IPS-18c (cell line): Measurements from ENCODE around the gene SPTBN1.
"Not testable (repeated sequence)": the region's sequence is repeated elsewhere in the genome, so short reads cannot be mapped to it uniquely, and the experiment has no call there.

Experiments used
- H3K4me3 ChIP-seq: 2 replicates; pipeline ENCODE4 v1.7.0; 2013; ENCODE audit warnings: low read depth, mild to moderate bottlenecking, low read length, moderate library complexity; ENCODE audit not compliant: insufficient read depth
- H3K9me3 ChIP-seq: one replicate; pipeline ENCODE4 v1.6.1; 2013; ENCODE audit warnings: mild to moderate bottlenecking, low read length, moderate library complexity; ENCODE audit not compliant: control insufficient read depth, insufficient read depth

The SPTBN1 gene

DNA sequence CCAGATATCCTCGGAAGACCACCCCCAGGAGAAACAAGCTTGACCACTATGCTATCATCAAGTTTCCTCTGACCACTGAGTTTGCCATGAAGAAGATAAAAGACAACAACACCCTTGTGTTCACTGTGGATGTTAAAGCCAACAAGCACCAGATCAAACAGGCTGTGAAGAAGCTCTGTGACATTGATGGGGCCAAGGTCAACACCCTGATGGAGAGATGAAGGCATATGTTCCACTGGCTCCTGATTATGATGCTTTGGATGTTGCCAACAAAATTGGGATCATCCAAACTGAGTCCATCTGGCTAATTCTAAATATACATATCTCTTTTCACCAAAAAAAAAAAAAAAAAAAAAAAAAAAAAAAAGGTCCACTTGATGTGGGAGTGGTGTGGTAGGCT lies 73.4 kb downstream of the SPTBN1 start:
- H3K9me3 ChIP-seq, H3K4me3 ChIP-seq: not testable (repeated sequence)

DNA sequence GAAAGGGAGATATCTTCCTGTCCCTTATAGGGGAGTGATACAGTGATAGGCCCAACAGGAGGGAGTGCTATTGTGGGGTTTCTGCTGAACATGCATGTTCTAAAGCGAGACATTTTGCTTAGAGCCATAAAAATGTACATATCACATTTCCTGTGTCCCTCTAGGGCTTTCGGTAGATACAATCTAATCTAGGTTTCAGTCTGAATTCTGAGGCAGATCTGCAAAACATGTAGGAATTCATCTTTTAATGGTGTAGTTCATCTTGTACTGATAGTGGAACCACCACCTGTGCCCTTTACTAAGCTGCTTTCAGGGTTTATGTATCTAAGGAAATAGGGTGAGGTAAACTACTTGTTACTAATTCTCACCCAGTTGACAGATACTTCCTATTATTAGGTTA lies 73.8 kb downstream of the SPTBN1 start:
- Histone ChIP-seq H3K4me3 (no peak overlapping the region), H3K9me3 (peaks cover 2% of the 10 kb centered on the region)

DNA sequence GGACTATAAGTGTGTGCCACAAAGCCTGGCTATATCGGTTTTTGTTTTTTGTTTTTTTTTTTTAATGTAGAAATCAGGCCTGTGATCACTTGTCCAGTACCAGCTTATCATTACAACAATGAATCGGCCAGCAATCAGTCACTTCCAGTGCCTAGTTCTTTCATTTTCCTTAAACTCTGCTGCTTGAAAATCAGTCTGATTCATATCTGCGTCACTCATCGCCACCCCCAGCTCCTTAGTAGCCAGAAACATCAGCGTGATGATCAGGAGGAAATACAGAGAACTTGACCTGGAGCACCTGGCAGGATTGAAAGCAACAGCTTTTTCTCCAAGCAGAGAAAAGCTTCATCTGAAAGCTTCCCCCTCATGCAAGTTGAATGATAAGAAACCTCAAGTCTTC lies 75.4 kb downstream of the SPTBN1 start:
- Histone ChIP-seq H3K9me3 (peaks cover 4% of the 10 kb centered on the region), H3K4me3 (no peak overlapping the region)

DNA sequence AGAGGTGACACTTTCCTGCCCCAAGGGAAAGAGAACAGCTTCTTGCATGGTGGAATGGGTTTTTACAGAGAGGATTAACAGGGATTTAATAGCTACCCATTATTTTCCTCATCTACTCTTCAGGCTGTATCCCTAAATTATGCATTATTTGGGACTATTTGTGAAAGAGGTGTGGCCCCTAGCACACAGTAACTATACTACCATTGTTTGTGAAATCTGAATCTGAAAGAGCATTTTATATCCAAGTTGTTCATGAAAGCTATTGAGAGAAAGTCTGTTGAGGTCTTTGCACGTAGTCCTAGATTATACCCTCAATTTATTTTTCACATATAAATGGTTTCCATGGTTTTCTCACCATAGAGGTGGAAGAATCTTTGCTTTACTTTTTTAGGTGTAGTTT lies 78.1 kb downstream of the SPTBN1 start:
- H3K4me3 ChIP-seq: no peak overlapping the region
- H3K9me3 ChIP-seq: peaks cover 4% of the 10 kb centered on the region

GRCh38 chr2:54534625-54535024 lies 78.5 kb downstream of the SPTBN1 start:
- peaks cover 2% of the 10 kb centered on the region for H3K9me3 ChIP-seq
- no peak overlapping the region for H3K4me3 ChIP-seq

GRCh38 chr2:54535599-54536195 lies 79.6 kb downstream of the SPTBN1 start:
- Histone ChIP-seq H3K9me3 (peaks cover 2% of the 10 kb centered on the region), H3K4me3 (no peak overlapping the region)

GRCh38 chr2:54536720-54537119 lies 80.6 kb downstream of the SPTBN1 start:
- Histone ChIP-seq H3K4me3 (no peak overlapping the region), H3K9me3 (peaks cover 2% of the 10 kb centered on the region)

GRCh38 chr2:54538537-54538936 lies 82.4 kb downstream of the SPTBN1 start:
- Histone ChIP-seq H3K9me3 (peaks cover 2% of the 10 kb centered on the region), H3K4me3 (no peak overlapping the region)

GRCh38 chr2:54539683-54540082 lies 83.6 kb downstream of the SPTBN1 start:
- H3K9me3 ChIP-seq: peaks cover 2% of the 10 kb centered on the region
- H3K4me3 ChIP-seq: no peak overlapping the region

- Histone ChIP-seq H3K9me3 (peaks cover 2% of the 10 kb centered on the region), H3K4me3 (no peak overlapping the region)
These were observed 84.1 kb downstream of the SPTBN1 start for GRCh38 chr2:54540194-54540593.

DNA sequence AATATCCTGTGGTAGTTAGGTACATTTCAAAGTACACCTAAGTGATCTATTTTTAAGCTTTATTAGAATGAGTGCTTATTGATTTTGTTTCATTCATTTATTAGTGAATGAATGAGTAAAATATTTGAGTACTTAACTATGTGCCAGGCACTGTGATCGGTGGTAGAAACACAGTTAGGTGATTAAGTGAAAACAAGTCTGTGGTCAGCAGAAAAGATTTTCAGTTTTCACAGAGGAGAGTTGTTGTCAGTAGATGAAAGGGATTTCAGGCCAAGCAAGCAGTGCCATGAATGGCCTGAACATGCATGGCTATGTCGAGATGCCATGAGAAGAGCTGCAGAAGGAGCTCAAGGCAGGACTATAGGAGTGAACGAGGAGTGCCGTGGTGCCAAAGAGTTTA lies 85.9 kb downstream of the SPTBN1 start:
- Histone ChIP-seq H3K9me3 (no peaks in the 10 kb centered on the region), H3K4me3 (no peak overlapping the region)

DNA sequence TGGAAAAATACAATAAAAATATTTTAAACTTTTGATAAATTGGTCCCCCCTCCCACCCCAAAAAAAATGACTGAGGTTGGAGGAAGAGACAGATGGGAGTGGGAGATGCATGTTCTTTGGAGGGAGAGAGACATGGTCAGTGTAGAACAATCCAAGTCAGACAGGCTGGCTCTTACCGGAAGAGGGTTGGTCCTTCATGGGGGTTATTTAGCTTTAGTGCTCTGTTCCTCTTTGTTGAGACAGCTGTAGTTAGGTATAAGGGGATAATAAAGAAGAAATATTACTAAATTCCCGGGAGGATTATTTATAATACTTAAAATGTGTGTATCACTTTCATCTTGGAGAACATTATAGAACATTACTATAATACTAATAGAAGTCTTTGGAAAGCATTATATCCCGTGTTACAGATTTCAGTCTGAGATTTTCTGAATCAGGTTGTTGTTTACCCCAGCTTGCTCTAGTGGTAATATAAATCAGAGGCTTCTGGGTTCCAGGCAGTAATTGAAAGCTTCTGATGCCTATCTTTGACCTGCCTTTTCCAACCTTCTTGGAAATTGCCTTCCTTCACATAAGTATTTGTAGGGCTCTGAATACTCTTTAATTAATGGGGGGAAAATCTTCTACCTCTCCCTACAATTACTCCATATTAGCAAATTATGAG lies 87.7 kb downstream of the SPTBN1 start:
- H3K9me3 ChIP-seq: no peaks in the 10 kb centered on the region
- no peak overlapping the region for H3K4me3 ChIP-seq

DNA sequence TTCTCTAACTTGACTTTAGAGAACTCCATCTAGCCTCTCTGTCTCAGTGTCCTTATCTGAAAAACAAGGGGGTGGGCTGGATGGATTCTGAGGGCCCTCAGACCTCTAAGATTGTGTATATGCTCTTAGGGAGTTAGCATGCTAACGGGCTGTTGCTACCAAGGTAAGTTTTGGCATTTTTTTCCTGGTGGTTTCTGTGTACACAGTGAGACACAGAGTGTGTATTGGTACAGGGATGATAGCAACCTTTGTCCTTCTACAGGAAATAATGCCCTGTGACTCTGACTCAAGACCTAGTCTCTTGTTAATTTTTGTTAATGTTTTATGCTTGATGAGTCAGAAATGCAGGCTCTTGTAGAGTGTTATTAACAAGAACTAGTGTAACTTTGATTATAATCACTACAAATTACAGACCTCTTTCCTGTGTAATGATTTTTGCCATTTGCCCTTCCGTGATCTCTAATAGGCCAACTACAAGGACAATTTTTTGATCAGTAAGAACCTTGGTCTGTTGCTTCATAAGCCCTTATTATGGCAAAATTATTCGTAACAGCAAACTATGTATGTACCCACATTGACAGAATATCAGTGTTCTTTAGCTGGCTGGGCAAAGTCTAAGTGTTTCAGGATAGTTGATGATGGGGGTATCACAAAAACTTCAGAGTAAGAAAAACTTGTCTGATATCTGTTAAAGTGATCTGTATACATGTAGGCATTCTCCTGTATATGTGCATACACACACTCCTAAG lies 89.7 kb downstream of the SPTBN1 start:
- Histone ChIP-seq H3K9me3 (no peaks in the 10 kb centered on the region), H3K4me3 (no peak overlapping the region)

DNA sequence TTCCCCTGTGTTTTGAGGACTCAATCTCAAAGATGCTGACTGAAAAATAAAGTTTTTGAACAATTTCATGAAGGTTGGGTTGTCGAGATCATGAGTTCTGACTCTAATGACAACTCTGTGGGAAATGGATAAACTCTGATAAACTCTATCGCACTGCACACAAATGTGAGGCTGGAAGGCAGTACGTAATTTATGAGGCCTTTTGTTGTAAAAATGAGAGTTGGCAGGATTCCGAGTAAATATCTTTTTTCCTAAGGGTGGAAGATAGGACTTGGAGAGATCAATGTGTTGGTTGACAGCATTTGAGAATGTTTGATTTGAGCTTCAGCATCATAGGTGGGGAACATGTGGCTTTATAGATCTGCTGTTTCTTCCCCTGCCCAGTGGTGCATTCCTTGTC lies 90.4 kb downstream of the SPTBN1 start:
- Histone ChIP-seq H3K9me3 (no peaks in the 10 kb centered on the region), H3K4me3 (no peak overlapping the region)

GRCh38 chr2:54546923-54547720 lies 91.0 kb downstream of the SPTBN1 start:
- Histone ChIP-seq H3K4me3 (no peak overlapping the region), H3K9me3 (no peaks in the 10 kb centered on the region)

DNA sequence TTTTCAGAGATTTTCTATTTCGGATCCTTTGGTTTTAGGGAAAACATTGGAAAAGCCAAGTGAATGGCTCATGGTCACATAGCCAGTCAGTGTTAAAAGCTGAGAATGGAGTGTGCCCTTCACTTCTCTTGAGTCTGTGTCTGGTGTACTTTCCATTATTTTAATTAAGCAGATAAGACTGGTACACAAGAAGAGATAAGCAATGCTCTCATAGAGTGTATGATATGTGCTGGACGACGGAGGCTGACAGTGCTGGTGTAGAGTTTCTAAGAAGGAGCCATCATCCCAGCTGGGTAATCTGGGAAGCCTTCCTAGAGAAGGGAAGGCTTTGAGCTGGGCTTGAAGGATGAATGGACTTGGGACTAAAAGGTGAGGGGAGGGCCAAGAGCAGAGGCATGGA lies 93.3 kb downstream of the SPTBN1 start:
- Histone ChIP-seq H3K9me3 (no peaks in the 10 kb centered on the region), H3K4me3 (no peak overlapping the region)

DNA sequence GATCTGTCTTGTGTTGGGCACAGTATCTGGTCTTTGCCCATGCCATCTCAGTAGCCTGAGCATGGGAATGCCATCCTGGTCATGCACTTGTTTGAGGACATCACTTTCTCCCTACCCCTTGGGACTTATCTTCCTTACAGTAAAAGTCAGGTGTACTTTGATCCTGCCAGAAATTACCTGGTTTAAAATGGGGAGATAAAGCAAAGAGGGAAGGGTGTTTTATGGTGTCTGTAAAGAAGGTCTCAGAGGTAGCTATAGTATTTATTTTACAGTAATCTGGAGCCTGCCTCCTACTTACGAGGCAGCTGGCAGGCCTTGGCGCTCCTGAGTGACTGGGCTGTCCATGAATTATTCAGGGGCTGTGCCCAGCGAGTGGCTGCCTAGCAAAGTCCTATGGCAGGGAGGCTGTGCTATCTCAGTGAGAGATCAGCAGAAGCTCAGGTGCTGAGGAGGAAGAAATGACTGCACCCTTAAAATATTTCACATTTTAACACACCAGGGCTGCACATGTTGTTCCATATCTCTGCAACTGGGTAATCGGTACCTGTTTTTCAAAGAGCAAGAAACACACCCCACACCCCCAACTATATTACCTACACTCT lies 93.9 kb downstream of the SPTBN1 start:
- Histone ChIP-seq H3K9me3 (no peaks in the 10 kb centered on the region), H3K4me3 (no peak overlapping the region)
